Liver (tissue), 9 donors: ENCODE measurements around the gene RAD51B. TPM values are rescaled to one million over a fixed set of nuclear protein-coding genes. Genes with fewer than 3 reads are reported as not detected.

Experiments
- DNase-seq: peaks from one replicate; pipeline ENCODE4 v3.0.0-alpha.2; 2017; ENCODE audit warnings: low spot score
- H3K27ac ChIP-seq, 2 donors: one replicate each; pipeline ENCODE4 v1.7.0; 2013; ENCODE audit warnings: inconsistent platforms in 2 of 2, low read length in 2 of 2, control low read depth in 1 of 2, low read depth in 1 of 2, mild to moderate bottlenecking in 1 of 2
- H3K27me3 ChIP-seq, 4 donors: one replicate each; pipeline versions ENCODE4 v1.6.1 to v1.7.0; 2013; ENCODE audit warnings: low read length in 3 of 4, inconsistent platforms in 1 of 4, mild to moderate bottlenecking in 1 of 4, moderate library complexity in 1 of 4; ENCODE audit not compliant: control insufficient read depth in 4 of 4, insufficient read depth in 4 of 4
- H3K36me3 ChIP-seq, 4 donors: one replicate each; pipeline versions ENCODE4 v1.6.1 to v1.7.0; 2013; ENCODE audit warnings: low read length in 3 of 4, mild to moderate bottlenecking in 3 of 4, low read depth in 1 of 4, moderate library complexity in 1 of 4; ENCODE audit not compliant: control insufficient read depth in 4 of 4, insufficient read depth in 3 of 4
- H3K4me1 ChIP-seq, 4 donors: one replicate each; pipeline versions ENCODE4 v1.6.1 to v1.7.0; 2013; ENCODE audit warnings: low read length in 3 of 4, mild to moderate bottlenecking in 3 of 4, moderate library complexity in 1 of 4; ENCODE audit not compliant: control insufficient read depth in 4 of 4, insufficient read depth in 4 of 4
- H3K4me3 ChIP-seq, 3 donors: one replicate each; pipeline versions ENCODE4 v1.6.1 to v1.7.0; 2013; ENCODE audit warnings: low read length in 3 of 3, control low read depth in 1 of 3, low read depth in 1 of 3, mild to moderate bottlenecking in 1 of 3
- H3K9ac ChIP-seq, 2 donors: one replicate each; pipeline ENCODE4 v1.7.0; 2013; ENCODE audit warnings: low read length in 2 of 2, mild to moderate bottlenecking in 2 of 2, moderate library complexity in 2 of 2, control low read depth in 1 of 2, low read depth in 1 of 2
- H3K9me3 ChIP-seq, 4 donors: one replicate each; pipeline versions ENCODE4 v1.6.1 to v1.7.0; 2013; ENCODE audit warnings: low read length in 3 of 4; ENCODE audit not compliant: control insufficient read depth in 4 of 4
- EGR1 ChIP-seq, 2 donors: IDR thresholded peaks; 2 replicates each; pipeline ENCODE4 v1.6.1; 2016 to 2018; ENCODE audit warnings: antibody characterized with exemption in 2 of 2, low read depth in 2 of 2
- FOXA1 ChIP-seq: IDR thresholded peaks from 2 replicates; pipeline ENCODE4 v1.6.1; 2016; ENCODE audit warnings: antibody characterized with exemption
- FOXA2 ChIP-seq: IDR thresholded peaks from 2 replicates; pipeline ENCODE4 v1.6.1; 2016; ENCODE audit warnings: antibody characterized with exemption
- GABPA ChIP-seq, 2 donors: IDR thresholded peaks in 1 of 2; conservative IDR thresholded peaks in 1 of 2; 2 replicates each; pipeline ENCODE4 v1.6.1; 2016; ENCODE audit warnings: antibody characterized with exemption in 2 of 2, mild to moderate bottlenecking in 1 of 2, moderate library complexity in 1 of 2
- HNF4A ChIP-seq, 2 donors: conservative IDR thresholded peaks; 2 replicates each; pipeline ENCODE4 v1.6.1; 2016; ENCODE audit warnings: antibody characterized with exemption in 2 of 2, mild to moderate bottlenecking in 2 of 2
- HNF4G ChIP-seq: IDR thresholded peaks from 2 replicates; pipeline ENCODE4 v1.6.1; 2016; ENCODE audit warnings: antibody characterized with exemption
- JUND ChIP-seq, 2 donors: IDR thresholded peaks; 2 replicates each; pipeline ENCODE4 v1.6.1; 2016; ENCODE audit warnings: antibody characterized with exemption in 2 of 2
- NR2F2 ChIP-seq: IDR thresholded peaks from 2 replicates; pipeline ENCODE4 v1.6.1; 2016; ENCODE audit warnings: antibody characterized with exemption
- RAD21 ChIP-seq, 2 donors: IDR thresholded peaks; 2 replicates each; pipeline ENCODE4 v1.6.1; 2016; ENCODE audit warnings: antibody characterized with exemption in 2 of 2, mild to moderate bottlenecking in 2 of 2
- RXRA ChIP-seq, 2 donors: IDR thresholded peaks; 2 replicates each; pipeline ENCODE4 v1.6.1; 2017 to 2018; ENCODE audit warnings: antibody characterized with exemption in 2 of 2, mild to moderate bottlenecking in 1 of 2
- SP1 ChIP-seq: IDR thresholded peaks from 2 replicates; pipeline ENCODE4 v1.6.1; 2018; ENCODE audit warnings: antibody characterized with exemption, mild to moderate bottlenecking
- TAF1 ChIP-seq: conservative IDR thresholded peaks from 2 replicates; pipeline ENCODE4 v1.6.1; 2016; ENCODE audit warnings: antibody characterized with exemption, mild to moderate bottlenecking
- YY1 ChIP-seq: IDR thresholded peaks from 2 replicates; pipeline ENCODE4 v1.6.1; 2016; ENCODE audit warnings: antibody characterized with exemption, mild to moderate bottlenecking
- WGBS: extraction: QIAGEN DNeasy Blood & Tissue Kit; methylation state at CpG from one replicate; pipeline ENCODE4 v1.1.7; 2013; 5-methylcytosine and 5-hydroxymethylcytosine counted together
- polyA plus RNA-seq, 2 donors: library from polyadenylated mRNA; stranded (reverse) in 1 of 2; unstranded in 1 of 2; fragments of 200-250 nt in 1 of 2; fragments of >200 nt in 1 of 2; fragmentation: Nextera tagmentation in 1 of 2; extraction: Ambion mirVana in 1 of 2; gene quantifications; one replicate each; pipeline versions ENCODE4 v1.2.1 to v1.2.3, GENCODE V29; 2013 to 2015
- total RNA-seq, 2 donors: library from RNA; depleted of rRNA; stranded (reverse); fragments of >200 nt; gene quantifications; one replicate each; pipeline ENCODE4 v1.2.3, GENCODE V29; 2014
- TF ChIP-seq, protein P1 (sequence below): IDR thresholded peaks from 2 replicates; pipeline ENCODE4 v1.6.1; 2016; ENCODE audit warnings: antibody characterized with exemption
- TF ChIP-seq, protein P2 (sequence below): IDR thresholded peaks from 2 replicates; pipeline ENCODE4 v1.6.1; 2016; ENCODE audit warnings: antibody characterized with exemption
- TF ChIP-seq, protein P3 (sequence below): IDR thresholded peaks from 2 replicates; pipeline ENCODE4 v1.6.1; 2016; ENCODE audit warnings: antibody characterized with exemption, mild to moderate bottlenecking
- TF ChIP-seq, protein P4 (sequence below): IDR thresholded peaks from 2 replicates; pipeline ENCODE4 v1.6.1; 2016; ENCODE audit warnings: antibody characterized with exemption
- TF ChIP-seq, protein P5 (sequence below): fragments of 150-350 bp; IDR thresholded peaks from 2 replicates; pipeline ENCODE4 v1.5.1; 2017; ENCODE audit warnings: improper control_type of control experiment, low read depth, low read length; ENCODE audit not compliant: missing input control
- donor health status: healthy.
- donor health status: healthy.
- donor health status: healthy.
- donor health status: healthy.
- donor health status: healthy.

Gene RAD51B
- total and polyA plus RNA-seq, 4 donors, result 0.81 to 12.9 (median 2.4) TPM

DNA sequence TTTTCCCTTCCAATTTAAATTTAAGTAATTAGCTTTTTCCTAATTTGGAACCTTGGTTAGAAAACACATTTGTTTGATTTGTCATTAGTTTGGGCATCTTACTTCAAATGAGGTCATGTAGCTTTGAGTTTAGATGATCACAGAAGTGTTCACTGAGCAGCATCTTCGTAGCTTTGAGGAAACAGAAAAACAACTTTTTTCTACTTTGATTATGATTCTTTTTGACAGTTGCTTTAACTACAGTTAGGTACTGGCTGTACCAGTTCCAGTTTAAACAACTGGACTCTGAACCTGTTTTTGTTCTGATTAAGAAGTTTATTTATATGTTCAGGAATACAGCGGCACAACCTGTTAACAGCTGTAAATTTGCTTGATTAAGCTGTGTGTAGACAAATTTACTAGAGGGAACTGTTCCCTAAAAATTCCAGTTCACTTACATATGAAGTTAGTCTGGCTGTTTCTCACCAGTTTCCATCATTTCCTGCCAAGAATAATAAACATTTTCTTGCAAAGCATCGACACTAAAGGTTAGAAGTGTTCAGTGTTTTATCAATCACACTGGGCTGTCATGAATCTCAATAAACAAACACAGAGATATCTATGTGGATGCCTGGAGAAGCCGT, 191.9 kb downstream of the RAD51B start:
- Histone ChIP-seq H3K9ac (peak overlapping the region in 1 of 2 donors; percentile 16), H3K9me3 (no peaks in the 10 kb centered on the region), H3K27me3 (no peaks in the 10 kb centered on the region), H3K4me3 (peak overlapping the region in 1 of 3 donors; percentile 11), H3K27ac (no peak overlapping the region), H3K4me1 (peaks cover 0 to 6% (median 4%) of the 10 kb centered on the region in 4 donors), H3K36me3 (no peaks in the 10 kb centered on the region)
- TF ChIP-seq, protein P1, sequence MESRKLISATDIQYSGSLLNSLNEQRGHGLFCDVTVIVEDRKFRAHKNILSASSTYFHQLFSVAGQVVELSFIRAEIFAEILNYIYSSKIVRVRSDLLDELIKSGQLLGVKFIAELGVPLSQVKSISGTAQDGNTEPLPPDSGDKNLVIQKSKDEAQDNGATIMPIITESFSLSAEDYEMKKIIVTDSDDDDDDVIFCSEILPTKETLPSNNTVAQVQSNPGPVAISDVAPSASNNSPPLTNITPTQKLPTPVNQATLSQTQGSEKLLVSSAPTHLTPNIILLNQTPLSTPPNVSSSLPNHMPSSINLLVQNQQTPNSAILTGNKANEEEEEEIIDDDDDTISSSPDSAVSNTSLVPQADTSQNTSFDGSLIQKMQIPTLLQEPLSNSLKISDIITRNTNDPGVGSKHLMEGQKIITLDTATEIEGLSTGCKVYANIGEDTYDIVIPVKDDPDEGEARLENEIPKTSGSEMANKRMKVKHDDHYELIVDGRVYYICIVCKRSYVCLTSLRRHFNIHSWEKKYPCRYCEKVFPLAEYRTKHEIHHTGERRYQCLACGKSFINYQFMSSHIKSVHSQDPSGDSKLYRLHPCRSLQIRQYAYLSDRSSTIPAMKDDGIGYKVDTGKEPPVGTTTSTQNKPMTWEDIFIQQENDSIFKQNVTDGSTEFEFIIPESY, result no peak
- TF ChIP-seq, protein P2, sequence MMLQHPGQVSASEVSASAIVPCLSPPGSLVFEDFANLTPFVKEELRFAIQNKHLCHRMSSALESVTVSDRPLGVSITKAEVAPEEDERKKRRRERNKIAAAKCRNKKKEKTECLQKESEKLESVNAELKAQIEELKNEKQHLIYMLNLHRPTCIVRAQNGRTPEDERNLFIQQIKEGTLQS, result no peak
- TF ChIP-seq, protein P3, sequence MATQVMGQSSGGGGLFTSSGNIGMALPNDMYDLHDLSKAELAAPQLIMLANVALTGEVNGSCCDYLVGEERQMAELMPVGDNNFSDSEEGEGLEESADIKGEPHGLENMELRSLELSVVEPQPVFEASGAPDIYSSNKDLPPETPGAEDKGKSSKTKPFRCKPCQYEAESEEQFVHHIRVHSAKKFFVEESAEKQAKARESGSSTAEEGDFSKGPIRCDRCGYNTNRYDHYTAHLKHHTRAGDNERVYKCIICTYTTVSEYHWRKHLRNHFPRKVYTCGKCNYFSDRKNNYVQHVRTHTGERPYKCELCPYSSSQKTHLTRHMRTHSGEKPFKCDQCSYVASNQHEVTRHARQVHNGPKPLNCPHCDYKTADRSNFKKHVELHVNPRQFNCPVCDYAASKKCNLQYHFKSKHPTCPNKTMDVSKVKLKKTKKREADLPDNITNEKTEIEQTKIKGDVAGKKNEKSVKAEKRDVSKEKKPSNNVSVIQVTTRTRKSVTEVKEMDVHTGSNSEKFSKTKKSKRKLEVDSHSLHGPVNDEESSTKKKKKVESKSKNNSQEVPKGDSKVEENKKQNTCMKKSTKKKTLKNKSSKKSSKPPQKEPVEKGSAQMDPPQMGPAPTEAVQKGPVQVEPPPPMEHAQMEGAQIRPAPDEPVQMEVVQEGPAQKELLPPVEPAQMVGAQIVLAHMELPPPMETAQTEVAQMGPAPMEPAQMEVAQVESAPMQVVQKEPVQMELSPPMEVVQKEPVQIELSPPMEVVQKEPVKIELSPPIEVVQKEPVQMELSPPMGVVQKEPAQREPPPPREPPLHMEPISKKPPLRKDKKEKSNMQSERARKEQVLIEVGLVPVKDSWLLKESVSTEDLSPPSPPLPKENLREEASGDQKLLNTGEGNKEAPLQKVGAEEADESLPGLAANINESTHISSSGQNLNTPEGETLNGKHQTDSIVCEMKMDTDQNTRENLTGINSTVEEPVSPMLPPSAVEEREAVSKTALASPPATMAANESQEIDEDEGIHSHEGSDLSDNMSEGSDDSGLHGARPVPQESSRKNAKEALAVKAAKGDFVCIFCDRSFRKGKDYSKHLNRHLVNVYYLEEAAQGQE, result no peak
- TF ChIP-seq NR2F2, result peak; percentile 9
- no peak for TF ChIP-seq TAF1
- TF ChIP-seq EGR1 (IDR thresholded peaks at IDR 0.05; ENCODE audit: low read depth in 2 of 2), result no peak
- TF ChIP-seq HNF4A (conservative IDR thresholded peaks at IDR 0.05), result peak in 1 of 2 donors; percentile 28
- TF ChIP-seq HNF4G, result no peak
- TF ChIP-seq, protein P4, sequence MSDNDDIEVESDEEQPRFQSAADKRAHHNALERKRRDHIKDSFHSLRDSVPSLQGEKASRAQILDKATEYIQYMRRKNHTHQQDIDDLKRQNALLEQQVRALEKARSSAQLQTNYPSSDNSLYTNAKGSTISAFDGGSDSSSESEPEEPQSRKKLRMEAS, result no peak
- TF ChIP-seq YY1, result no peak
- peak; percentile 27 for TF ChIP-seq SP1
- TF ChIP-seq JUND (IDR thresholded peaks at IDR 0.05), result no peak
- TF ChIP-seq RXRA (IDR thresholded peaks at IDR 0.05), result peak in 1 of 2 donors; percentile 7
- no peak for DNase-seq
- WGBS, result 20% methylated on average over 4 of the region's 4 CpGs

DNA sequence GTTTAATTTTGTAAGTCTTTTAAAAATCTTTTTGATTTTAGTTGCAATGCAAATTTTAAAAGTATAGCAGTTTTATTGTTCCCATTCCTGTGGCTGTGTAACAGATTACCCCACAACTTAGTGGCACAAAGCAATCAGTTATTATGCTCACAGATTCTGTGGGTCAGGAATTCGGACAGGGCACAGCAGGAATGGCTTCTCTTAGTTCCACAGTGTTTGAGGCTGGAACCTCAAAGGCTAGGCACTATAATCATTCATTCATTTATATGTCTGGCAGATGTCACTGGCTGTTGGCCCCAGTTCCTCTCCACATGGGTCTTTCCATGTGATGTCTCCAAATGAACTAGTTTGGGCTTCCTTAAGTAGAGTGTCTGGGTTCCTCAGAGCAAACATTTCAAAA, 193.3 kb downstream of the RAD51B start:
- no peak overlapping the region for H3K4me3 ChIP-seq
- H3K27me3 ChIP-seq, result no peaks in the 10 kb centered on the region
- no peaks in the 10 kb centered on the region for H3K9me3 ChIP-seq
- no peaks in the 10 kb centered on the region for H3K36me3 ChIP-seq
- H3K9ac ChIP-seq, result no peak overlapping the region
- no peak for DNase-seq
- 84% methylated on average over 1 of the region's 1 CpG for WGBS
- H3K27ac ChIP-seq, result no peak overlapping the region
- H3K4me1 ChIP-seq, result peaks cover 0 to 6% (median 4%) of the 10 kb centered on the region in 4 donors
- TF ChIP-seq FOXA2 (no peak), HNF4G (no peak), RAD21 (IDR thresholded peaks at IDR 0.05) (no peak), TAF1 (no peak), RXRA (IDR thresholded peaks at IDR 0.05) (no peak), SP1 (no peak), FOXA1 (no peak), NR2F2 (no peak), YY1 (no peak), GABPA (IDR thresholded peaks at IDR 0.05 in 1 of 2, conservative IDR thresholded peaks at IDR 0.05 in 1 of 2) (no peak), JUND (IDR thresholded peaks at IDR 0.05) (no peak)
- TF ChIP-seq, protein P3, result no peak
- TF ChIP-seq, protein P5, sequence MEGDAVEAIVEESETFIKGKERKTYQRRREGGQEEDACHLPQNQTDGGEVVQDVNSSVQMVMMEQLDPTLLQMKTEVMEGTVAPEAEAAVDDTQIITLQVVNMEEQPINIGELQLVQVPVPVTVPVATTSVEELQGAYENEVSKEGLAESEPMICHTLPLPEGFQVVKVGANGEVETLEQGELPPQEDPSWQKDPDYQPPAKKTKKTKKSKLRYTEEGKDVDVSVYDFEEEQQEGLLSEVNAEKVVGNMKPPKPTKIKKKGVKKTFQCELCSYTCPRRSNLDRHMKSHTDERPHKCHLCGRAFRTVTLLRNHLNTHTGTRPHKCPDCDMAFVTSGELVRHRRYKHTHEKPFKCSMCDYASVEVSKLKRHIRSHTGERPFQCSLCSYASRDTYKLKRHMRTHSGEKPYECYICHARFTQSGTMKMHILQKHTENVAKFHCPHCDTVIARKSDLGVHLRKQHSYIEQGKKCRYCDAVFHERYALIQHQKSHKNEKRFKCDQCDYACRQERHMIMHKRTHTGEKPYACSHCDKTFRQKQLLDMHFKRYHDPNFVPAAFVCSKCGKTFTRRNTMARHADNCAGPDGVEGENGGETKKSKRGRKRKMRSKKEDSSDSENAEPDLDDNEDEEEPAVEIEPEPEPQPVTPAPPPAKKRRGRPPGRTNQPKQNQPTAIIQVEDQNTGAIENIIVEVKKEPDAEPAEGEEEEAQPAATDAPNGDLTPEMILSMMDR, result no peak
- TF ChIP-seq, protein P2, result no peak
